Stimulated activated CD8-positive, alpha-beta memory T cell treated with anti-CD3 and anti-CD28 coated beads, Interleukin-2, amount 100 ng/mL, for 48 hours (primary cell): ENCODE results near the gene WDTC1.
"Not testable (repeated sequence)": the region's sequence is repeated elsewhere in the genome, so short reads cannot be mapped to it uniquely, and the experiment has no call there.

ENCODE experiments used
- DNase-seq, 2 donors: peaks; one replicate each; pipeline ENCODE4 v3.0.0-alpha.2; 2020; ENCODE audit warnings: low read depth in 2 of 2

The WDTC1 gene

DNA sequence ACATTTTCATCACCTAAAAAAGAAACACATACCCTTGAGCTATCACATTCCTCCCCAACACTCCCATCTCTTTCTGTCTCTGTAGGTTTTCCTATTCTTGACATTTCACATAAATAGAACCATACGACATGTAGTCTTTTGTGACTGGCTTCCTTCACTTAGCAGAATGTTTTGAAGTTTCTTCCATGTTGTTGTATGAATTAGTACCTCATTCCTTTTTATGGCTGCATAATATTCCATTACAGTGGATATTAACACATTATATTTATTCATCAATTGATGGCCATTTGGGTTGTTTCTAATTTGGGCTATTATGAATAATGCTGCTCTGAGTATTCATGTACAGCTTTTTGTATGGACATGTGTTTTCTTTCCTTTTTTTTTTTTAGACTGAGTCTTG is 11.8 kb downstream of the WDTC1 start:
- no peak for DNase-seq

DNA sequence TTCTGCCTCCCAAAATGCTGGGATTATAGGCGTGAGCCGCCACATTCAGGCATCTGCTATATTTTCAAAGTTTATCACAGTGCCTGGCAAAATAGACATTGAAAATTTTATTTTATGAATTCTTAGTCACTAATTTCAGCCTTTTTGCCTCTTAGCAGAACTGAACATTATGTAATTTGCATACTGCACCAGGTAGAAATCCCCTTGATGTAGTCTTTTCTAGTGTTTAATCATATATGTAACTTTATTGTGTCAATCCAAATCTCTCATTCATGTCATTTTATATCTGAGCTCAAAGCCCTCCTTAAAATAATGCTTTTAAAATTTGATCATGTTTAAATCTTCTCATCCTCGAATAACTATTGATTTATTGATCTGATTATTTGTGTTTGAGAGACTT is 19.2 kb downstream of the WDTC1 start:
- no peak for DNase-seq

GRCh38 chr1:27255136-27255535 is 20.7 kb downstream of the WDTC1 start:
- DNase-seq: no peak

DNA sequence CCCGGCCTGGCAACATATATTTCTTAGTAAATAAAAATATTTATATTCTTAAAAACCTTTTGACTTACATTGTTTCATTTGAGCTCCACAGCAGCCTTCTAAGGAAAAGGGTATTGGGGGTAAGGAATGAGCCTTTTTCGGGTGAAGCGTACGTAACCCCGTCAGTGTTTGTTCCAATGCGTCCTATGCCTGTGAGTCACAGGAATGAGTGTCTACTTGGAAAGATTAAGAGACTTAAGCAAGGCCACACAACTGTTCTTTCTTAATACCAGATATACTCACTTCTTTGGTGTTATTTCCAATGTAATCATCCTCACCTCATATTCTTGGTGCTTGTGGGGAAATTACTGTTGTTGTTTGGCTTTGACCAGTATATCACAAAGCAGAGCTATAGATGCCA is 22.7 kb downstream of the WDTC1 start:
- DNase-seq: no peak

GRCh38 chr1:27258598-27258997 is 24.2 kb downstream of the WDTC1 start:
- no peak for DNase-seq

DNA sequence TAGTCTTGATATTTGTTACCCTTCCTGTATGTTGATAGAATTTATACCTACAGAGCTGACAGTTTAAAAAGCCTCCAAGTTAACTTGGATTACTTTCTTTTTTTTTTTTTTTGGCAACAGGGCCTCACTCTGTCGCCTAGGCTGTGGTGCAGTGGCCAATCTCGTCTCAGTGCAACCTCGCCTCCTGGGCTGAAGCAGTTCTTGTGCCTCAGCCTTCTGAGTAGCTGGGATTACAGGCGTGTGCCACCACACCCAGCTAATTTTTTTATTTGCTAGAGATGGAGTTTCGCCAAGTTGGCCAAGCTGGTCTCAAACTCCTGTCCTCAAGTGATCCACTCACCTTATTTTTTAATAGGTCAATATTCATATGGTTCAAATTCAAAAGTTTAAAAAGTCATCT is 32.7 kb downstream of the WDTC1 start:
- DNase-seq: no peak

DNA sequence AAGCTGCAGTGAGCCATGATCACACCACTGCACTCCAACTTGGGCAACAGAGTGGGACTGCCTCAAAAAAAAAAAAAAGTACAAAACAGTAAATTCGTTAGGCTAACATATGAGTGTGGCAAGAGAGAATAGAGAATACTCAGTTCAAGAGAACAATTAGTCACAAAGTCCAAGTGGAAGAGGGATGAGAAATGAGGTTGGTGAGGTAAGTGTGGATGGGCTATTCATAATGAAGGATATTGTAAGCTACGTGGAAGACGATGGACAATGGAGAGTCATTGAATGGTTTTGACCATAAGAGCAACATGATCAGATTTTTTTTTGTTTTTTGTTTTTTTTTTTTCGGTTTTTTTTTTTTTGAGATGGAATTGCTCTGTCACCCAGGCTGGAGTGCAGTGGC is 34.8 kb downstream of the WDTC1 start:
- DNase-seq: no peak

- DNase-seq: no peak
These were observed 39.8 kb downstream of the WDTC1 start for GRCh38 chr1:27274204-27274603.

- no peak for DNase-seq
These were observed 41.3 kb downstream of the WDTC1 start for GRCh38 chr1:27275696-27276095.

DNA sequence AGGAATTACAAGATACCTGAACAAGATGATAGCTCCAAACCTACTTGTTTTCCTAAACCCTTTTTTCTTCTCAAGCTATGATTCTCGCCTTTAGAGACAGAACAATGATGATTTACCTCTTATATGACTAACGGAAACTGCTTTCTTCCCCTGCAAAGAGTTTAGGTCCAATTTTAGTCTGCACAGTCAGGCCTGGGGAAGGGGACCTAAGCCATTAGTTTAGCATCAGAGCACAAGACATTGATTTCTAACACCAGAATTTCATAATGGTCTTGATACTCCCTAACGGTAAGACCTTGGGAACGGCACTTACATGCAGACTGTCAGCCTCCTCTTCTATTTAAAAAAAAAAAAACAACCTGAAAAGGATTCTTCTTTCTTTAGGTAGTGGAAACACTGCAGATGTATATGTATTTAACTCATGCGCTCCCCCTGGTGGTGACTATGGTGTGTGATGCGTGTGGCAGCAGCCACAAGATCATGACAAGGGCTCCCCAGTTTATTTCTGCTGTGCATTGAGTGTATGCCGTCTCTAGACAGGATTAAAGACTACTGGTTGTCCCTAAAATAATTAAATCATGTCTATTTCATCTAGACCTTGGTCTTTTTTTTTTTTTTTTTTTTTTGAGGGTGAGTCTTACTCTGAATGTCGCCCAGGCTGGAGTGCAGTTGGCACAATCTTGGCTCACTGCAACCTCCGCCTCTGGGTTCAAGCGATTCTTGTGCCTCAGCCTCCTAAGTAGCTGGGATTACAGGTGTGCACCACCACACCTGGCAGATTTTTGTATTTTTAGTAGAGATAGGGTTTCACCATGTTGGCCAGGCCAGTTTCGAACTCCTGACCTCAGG is 50.2 kb downstream of the WDTC1 start:
- peak; percentile 79 for DNase-seq

DNA sequence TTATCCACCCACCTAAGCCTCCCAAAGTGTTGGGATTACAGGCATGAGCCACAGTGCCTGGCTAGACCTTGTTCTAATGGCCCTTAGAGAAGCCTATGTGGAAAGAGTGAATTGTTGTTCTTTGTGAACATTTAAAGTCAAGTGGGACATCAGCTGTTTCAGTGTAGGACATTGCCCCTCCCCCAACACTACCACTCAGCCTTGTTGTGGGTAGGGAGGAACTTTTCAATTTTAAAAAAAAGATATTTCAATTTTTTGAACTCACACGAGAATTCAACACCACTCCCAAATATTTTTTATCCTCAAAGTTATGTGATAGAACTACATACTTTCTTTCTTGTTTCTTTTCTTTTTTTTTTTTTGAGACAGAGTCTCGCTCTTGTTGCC is 50.8 kb downstream of the WDTC1 start:
- no peak for DNase-seq

- not testable (repeated sequence) for DNase-seq
These were observed 51.4 kb downstream of the WDTC1 start for GRCh38 chr1:27285821-27286220.

DNA sequence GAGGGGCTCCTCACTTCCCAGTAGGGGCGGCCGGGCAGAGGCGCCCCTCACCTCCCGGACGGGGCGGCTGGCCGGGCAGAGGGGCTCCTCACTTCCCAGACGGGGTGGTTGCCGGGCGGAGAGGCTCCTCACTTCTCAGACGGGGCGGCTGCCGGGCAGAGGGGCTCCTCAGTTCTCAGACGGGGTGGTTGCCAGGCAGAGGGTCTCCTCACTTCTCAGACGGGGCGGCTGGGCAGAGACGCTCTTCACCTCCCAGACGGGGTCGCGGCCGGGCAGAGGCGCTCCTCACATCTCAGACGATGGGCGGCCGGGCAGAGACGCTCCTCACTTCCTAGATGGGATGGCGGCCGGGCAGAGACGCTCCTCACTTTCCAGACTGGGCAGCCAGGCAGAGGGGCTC is 54.7 kb downstream of the WDTC1 start:
- DNase-seq: not testable (repeated sequence)

GRCh38 chr1:27290581-27290980 is 56.1 kb downstream of the WDTC1 start:
- no peak for DNase-seq

- DNase-seq: no peak
These were observed 57.7 kb downstream of the WDTC1 start for GRCh38 chr1:27292106-27292505.

- DNase-seq: no peak
These were observed 59.5 kb downstream of the WDTC1 start for GRCh38 chr1:27293915-27294314.

DNA sequence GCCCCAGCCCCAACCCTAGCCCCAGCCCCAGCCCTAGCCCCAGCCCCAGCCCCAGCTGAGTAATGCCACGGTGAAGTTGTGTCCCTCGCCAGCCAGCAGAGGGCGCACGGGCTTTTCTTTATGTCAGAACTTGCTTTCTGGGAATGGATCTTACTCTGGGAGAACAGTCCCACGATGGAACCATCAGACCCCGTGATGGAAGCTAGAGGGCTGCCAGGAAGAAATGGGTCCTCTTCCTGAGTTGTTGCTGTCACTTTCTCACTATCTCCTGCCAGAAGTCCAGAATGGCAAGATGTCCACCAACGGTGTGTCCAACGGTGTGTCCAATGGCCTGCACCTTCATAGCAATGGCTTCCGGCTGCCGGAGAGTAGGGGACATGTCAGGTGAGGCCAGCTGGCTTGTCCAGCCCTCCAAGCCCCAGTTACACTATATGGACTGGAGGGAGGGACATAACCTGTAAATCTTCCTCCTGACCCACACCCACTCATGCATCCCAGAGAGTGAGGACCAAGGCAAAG is 62.4 kb downstream of the WDTC1 start:
- peak; percentile 60 to 62 for DNase-seq

GRCh38 chr1:27297903-27298302 is 63.5 kb downstream of the WDTC1 start:
- no peak for DNase-seq

DNA sequence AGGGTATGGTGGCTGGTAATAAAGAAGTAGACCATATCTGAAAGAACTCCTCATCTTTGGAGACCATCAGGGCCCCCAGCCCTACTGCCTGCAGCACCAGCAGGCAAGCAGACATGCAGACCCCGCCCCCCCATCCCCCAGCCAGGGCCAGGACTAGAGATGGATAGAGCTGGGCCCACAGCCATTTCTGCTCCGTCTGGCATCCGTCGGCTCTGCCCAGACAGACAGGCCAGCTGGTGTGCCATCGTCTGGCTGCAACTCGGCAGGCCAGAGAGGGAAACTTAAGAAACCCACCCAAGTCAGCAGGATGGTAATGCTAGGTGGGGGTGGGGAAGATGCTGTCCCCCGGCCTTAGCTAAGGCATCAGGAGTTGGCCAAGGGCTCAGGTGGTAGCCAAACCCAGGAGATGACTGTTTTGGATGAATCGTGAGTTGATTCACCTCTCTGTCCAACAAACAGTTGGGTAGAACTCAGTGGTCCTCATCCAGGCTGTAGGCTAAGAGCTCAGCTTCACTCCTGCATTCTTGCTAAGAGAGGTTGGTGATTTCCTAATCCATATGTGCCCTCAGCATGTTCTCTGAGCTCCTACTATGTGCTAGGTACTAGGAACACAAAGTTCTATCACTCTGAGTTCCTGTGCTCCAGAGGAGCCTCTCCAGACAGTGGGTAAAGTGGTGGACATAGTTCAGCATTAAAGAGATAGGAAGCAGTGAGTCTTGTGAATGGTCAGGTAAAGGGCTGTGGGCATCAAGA is 64.4 kb downstream of the WDTC1 start:
- DNase-seq: no peak

GRCh38 chr1:27299385-27300271 is 65.2 kb downstream of the WDTC1 start:
- DNase-seq: no peak

GRCh38 chr1:27300341-27301051 is 66.1 kb downstream of the WDTC1 start:
- peak; percentile 54 to 59 for DNase-seq
